Measurements from ENCODE around the gene CSRNP2. TPM values are rescaled to one million over a fixed set of nuclear protein-coding genes. Genes with fewer than 3 reads are reported as not detected.

Gene CSRNP2
- total and polyA plus RNA-seq, 2 of the 13 experiments (the other 11 are each of a cell fraction or from before 2014, with no cell fraction given): 4.8 to 7.3 TPM

- peak; percentile 63; the same call in 1 of the 2 replicates for TF ChIP-seq POGK (CRISPR knock-in tag; conservative IDR thresholded peaks at IDR 0.05)
- no peak for TF ChIP-seq ZNF710 (CRISPR knock-in tag; IDR thresholded peaks at IDR 0.05; ENCODE audit: borderline replicate concordance)
- TF ChIP-seq ZNF691 (CRISPR knock-in tag; IDR thresholded peaks at IDR 0.05; ENCODE audit: borderline replicate concordance, low read depth): no peak; the same call in 1 of the 2 replicates
- no peak for TF ChIP-seq ZBTB44 (CRISPR knock-in tag; IDR thresholded peaks at IDR 0.05)
- no peak for TF ChIP-seq ZNF496 (CRISPR knock-in tag; IDR thresholded peaks at IDR 0.05; ENCODE audit: insufficient replicate concordance)
- 0 out of 2 replicates have a peak, but pooled peaks have one; percentile 49 for TF ChIP-seq MAZ (IDR thresholded peaks at IDR 0.05; ENCODE audit: borderline replicate concordance, low read depth, low read length)
- peak; percentile 76 for TF ChIP-seq MAZ (CRISPR knock-in tag; IDR thresholded peaks at IDR 0.05; ENCODE audit: low read depth)
- TF ChIP-seq REPIN1 (CRISPR knock-in tag; IDR thresholded peaks at IDR 0.05; ENCODE audit: borderline replicate concordance, low read depth): peak; percentile 21; the same call in 1 of the 2 replicates
- TF ChIP-seq TBX2 (CRISPR knock-in tag; IDR thresholded peaks at IDR 0.05; ENCODE audit: borderline replicate concordance): peak; percentile 40; the same call in 1 of the 2 replicates
- peak; percentile 40; the same call in 1 of the 2 replicates for TF ChIP-seq ZNF564 (CRISPR knock-in tag; IDR thresholded peaks at IDR 0.05)
- peak; percentile 40; the same call in 1 of the 2 replicates for TF ChIP-seq ZNF609 (CRISPR knock-in tag; IDR thresholded peaks at IDR 0.05; ENCODE audit: borderline replicate concordance)
- no peak; the same call in 1 of the 2 replicates for TF ChIP-seq HNF4A (CRISPR knock-in tag; IDR thresholded peaks at IDR 0.05)
- peak; percentile 69 for TF ChIP-seq YEATS2 (CRISPR knock-in tag; IDR thresholded peaks at IDR 0.05; ENCODE audit: borderline replicate concordance)
Observed at GRCh38 chr12:51047655-51048540, 35.5 kb downstream of the CSRNP2 start, which contains the start of gene LETMD1 (continued).

Measured in HepG2 (cell line).